ENCODE data around the gene SLC41A3.
"Not testable (repeated sequence)": the region's sequence is repeated elsewhere in the genome, so short reads cannot be mapped to it uniquely, and the experiment has no call there.

SLC41A3 gene

GRCh38 chr3:126106336-126107202 is 22.6 kb upstream of the SLC41A3 start:
- no peak for DNase-seq (ENCODE audit: low read depth in 2 of 2)

GRCh38 chr3:126105691-126106187 is 21.8 kb upstream of the SLC41A3 start:
- no peak for DNase-seq (ENCODE audit: low read depth in 2 of 2)

- no peak for DNase-seq (ENCODE audit: low read depth in 2 of 2)
Observed at GRCh38 chr3:126104742-126105605, 21.1 kb upstream of the SLC41A3 start.

- no peak for DNase-seq (ENCODE audit: low read depth in 2 of 2)
Observed at GRCh38 chr3:126104028-126104635, 20.2 kb upstream of the SLC41A3 start.

- DNase-seq (ENCODE audit: low read depth in 2 of 2) = no peak
Observed at GRCh38 chr3:126103121-126104027, 19.4 kb upstream of the SLC41A3 start.

- DNase-seq (ENCODE audit: low read depth in 2 of 2) = no peak
Observed at GRCh38 chr3:126102530-126102951, 18.6 kb upstream of the SLC41A3 start.

- no peak for DNase-seq (ENCODE audit: low read depth in 2 of 2)
Observed at GRCh38 chr3:126102011-126102410, 18.1 kb upstream of the SLC41A3 start.

- DNase-seq (ENCODE audit: low read depth in 2 of 2) = no peak
Observed at GRCh38 chr3:126101521-126101982, 17.6 kb upstream of the SLC41A3 start.

- DNase-seq (ENCODE audit: low read depth in 2 of 2) = no peak
Observed at GRCh38 chr3:126100634-126101301, 16.8 kb upstream of the SLC41A3 start.

- DNase-seq (ENCODE audit: low read depth in 2 of 2) = no peak
Observed at GRCh38 chr3:126100269-126100633, 16.3 kb upstream of the SLC41A3 start.

GRCh38 chr3:126098391-126098858 is 14.5 kb upstream of the SLC41A3 start:
- no peak for DNase-seq (ENCODE audit: low read depth in 2 of 2)

- DNase-seq (ENCODE audit: low read depth in 2 of 2) = no peak
Observed at GRCh38 chr3:126097801-126098200, 13.9 kb upstream of the SLC41A3 start.

GRCh38 chr3:126096274-126096673 is 12.3 kb upstream of the SLC41A3 start:
- not testable (repeated sequence) for DNase-seq (ENCODE audit: low read depth in 2 of 2)

GRCh38 chr3:126092128-126092527 is 8.2 kb upstream of the SLC41A3 start:
- not testable (repeated sequence) for DNase-seq (ENCODE audit: low read depth in 2 of 2)

- DNase-seq (ENCODE audit: low read depth in 2 of 2) = no peak
Observed at GRCh38 chr3:126087552-126088175, 3.7 kb upstream of the SLC41A3 start.

- DNase-seq (ENCODE audit: low read depth in 2 of 2) = no peak
Observed at GRCh38 chr3:126085841-126086240, 1.9 kb upstream of the SLC41A3 start.

GRCh38 chr3:126085276-126085675 is 1.4 kb upstream of the SLC41A3 start:
- DNase-seq (ENCODE audit: low read depth in 2 of 2) = no peak

GRCh38 chr3:126084768-126085180 is 850 bp upstream of the SLC41A3 start:
- no peak for DNase-seq (ENCODE audit: low read depth in 2 of 2)

- no peak for DNase-seq (ENCODE audit: low read depth in 2 of 2)
Observed at GRCh38 chr3:126083511-126083912, 412 bp downstream of the SLC41A3 start.

GRCh38 chr3:126083138-126083445 is 832 bp downstream of the SLC41A3 start:
- DNase-seq (ENCODE audit: low read depth in 2 of 2) = no peak

All from stimulated activated CD8-positive, alpha-beta memory T cell treated with anti-CD3 and anti-CD28 coated beads, Interleukin-7, amount 100 ng/mL, for 4 hours (primary cell).